Stimulated activated CD4-positive, alpha-beta T cell treated with anti-CD3 and anti-CD28 coated beads, Interleukin-12 subunit alpha, Interleukin-12 subunit beta, amount 100 ng/mL, for 4 hours (primary cell): Measurements from ENCODE around the gene ZNF709.
"Not testable (repeated sequence)": the region's sequence is repeated elsewhere in the genome, so short reads cannot be mapped to it uniquely, and the experiment has no call there.

Experiments used
- DNase-seq: peaks from one replicate; pipeline ENCODE4 v3.0.0-alpha.2; 2020

ZNF709 gene

DNA sequence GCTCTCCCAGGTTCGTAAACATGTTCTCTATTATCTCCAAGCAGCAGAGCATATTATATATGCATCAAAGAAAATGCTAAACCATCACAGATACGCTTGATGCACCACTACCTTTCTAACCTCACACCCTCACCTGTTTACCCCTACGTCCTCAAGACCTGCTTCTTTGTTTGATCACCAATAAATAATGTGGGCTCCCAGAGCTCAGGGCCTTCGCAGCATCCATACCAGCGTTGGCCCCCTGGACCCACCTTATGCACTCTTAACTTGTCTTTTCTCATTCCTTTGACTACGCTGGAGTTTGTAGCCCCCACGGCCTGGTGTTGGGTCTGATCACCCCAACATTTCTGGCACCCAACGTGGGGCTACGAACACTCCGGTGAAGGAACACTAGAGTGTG lies 33.8 kb downstream of the ZNF709 start:
- no peak for DNase-seq

DNA sequence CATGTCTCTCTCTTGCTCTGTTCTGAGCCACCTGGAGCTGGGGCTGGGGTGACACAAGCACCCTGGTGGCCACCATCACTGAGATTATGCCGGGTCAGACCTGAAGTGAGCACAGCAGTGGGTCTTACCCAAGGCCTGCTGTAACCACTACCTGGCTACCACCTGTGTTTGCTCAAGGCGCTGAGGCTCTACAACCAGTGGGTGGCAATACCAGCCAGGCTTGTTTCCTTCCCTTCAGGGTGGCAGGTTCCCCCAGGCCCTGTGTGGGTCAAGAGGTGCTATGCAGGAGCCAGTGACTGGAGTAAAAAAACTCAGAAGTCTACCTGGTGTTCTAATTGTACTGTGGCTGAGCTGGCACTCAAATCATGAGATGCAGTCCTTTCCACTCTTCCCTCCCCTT lies 35.8 kb downstream of the ZNF709 start:
- no peak for DNase-seq

DNA sequence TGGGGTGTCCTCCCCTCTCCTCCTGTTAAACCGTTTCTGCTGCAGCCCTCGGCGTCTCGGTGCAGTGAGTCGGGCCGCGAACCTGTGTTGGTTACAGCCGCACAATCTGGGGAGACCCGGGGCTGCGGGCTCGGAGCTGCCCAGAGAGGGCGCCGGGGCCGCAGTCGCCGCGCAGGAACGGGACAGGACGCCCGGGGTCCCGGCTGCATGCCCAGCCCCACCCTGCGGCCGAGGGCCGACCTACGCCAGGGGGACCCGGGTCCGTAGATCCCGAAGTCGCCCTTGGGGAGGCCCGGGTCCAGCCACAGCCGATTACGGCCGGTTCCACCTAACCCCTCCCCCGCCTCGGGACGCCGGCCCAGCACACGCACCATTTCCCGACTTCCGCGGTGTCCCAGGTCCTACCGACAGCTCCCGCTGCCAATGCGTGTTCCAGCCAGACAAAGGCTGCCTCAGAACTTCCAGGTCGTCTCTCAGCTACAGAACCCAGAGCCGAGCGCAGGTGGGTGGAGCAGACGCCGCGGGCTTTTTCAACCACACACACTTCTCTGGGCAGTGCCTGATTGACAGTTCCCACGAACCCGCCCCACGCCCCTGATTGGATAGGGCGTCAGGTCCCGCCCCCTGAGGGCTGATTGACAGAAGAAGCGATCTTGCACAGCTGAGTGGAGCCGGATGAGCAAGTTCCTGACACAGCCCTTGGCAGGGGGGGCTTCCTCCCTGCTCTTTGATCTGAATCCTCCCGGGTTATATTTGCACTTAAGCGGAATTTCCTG lies 43.9 kb downstream of the ZNF709 start, which contains the start of gene ZNF443:
ZNF443 (minus strand) TSS at position 481 of the 776 bp plus-strand sequence; CDS start at position 374, 107 bp downstream.
- peak; percentile 98 for DNase-seq

DNA sequence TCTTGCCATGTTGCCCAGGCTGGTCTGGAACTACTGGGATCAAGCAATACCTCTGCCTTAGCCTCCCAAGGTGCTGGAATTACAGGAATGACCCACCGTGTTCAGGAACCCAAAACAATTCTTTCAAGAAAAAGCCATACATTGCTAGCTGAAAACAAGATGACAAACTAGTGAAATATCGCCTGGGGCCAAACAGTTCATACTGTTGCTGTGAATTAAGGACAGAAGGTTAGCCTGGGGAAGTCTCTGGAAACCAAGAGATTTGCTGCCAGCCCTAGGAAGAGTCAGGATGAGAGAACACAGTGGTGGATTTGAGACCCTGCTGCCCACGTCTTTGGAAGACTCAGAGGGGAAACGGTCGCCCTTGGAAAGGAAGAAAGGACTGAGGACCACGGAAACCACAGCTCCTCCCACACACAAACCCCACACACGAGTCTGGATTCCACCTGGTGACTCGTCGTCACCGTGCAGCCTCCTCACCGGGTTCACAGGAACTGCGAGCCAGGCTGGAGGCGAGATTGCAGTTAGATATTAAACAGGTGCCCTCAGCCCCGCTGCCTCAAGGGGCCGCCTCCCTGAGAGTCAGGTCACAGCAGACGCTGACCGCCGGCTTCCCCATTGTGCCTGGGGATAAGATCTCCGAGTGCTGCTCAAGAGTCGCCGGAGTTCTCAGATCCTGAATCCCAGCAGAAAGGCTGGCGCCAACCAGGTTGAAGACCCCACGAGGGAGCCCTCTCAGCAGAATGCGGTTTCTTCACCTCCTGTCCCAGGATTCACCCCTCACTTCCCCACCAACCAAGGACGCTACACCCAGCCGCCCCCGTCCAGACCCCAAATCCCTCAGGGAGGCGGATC lies 44.7 kb downstream of the ZNF709 start:
- peak; percentile 37 for DNase-seq

DNA sequence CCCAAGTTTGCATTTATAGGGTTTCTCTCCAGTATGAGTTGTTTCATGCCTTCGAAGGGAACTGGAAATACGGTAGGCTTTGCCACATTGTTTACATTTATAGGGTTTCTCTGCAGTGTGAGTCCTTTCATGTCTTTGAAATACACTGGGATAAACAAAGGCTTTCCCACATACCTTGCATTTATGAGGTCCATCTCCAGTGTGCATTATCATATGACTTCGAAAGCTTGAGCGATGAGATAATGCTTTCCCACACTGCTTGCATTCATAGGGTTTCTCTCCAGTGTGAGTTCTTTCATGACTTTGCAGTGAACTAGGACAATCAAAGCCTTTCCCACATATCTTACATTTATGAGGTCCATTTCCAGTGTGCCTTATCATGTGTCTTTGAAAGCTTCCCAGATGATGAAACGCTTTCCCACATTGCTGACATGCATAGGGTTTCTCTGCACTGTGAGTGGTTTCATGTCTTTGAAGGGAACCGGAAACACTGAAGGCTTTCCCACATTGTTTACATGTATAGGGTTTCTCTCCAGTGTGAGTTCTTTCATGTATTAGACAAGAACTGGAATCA lies 53.8 kb downstream of the ZNF709 start:
- DNase-seq, result not testable (repeated sequence)

DNA sequence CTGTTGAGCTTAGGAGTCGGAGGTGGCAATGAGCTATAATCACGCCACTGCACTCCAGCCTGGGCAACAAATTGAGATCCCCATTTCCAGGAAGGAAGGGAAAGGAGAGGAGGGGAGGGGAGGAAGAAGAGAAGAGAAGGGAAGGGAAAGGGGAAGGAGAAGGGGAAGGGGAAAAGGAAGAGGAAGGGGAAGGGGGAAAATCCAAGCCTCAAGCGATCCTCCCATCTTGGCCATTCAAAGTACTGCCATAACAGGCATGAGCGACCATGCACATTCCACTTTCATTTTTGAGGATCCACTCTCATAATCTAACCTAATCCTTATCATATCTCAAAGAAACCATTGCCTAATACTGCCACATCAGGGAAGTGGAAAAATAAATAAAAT lies 58.7 kb downstream of the ZNF709 start:
- DNase-seq, result no peak

DNA sequence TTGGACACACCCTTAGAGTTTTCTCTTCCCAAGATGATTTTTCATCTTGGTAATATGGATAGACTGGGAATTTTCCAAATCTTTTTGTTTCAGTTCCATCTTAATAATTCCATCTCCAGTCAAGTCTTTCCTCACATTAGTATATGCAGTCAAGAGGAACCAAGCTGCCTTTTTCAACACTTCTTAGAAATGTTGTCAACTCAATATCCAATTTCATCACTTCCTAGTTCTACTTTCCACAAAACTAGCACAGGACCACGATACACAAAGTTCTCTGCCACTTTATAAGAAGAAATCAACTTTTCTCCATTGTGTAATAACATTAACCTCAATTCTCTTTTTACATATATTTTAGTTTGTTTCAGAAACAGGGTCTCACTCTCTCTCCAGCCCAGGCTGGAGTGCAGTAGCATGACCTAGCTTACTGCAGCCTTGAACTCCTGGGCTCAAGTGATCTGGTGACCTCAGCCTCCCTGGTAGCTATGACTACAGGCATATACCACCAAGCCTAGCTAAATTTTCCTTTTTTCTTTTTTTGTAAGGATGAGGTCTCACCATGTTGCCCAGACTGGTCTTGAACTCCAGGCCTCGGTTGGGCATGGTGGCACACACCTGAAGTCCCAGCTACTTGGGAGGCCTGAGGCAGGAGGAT lies 59.3 kb downstream of the ZNF709 start:
- DNase-seq, result no peak

DNA sequence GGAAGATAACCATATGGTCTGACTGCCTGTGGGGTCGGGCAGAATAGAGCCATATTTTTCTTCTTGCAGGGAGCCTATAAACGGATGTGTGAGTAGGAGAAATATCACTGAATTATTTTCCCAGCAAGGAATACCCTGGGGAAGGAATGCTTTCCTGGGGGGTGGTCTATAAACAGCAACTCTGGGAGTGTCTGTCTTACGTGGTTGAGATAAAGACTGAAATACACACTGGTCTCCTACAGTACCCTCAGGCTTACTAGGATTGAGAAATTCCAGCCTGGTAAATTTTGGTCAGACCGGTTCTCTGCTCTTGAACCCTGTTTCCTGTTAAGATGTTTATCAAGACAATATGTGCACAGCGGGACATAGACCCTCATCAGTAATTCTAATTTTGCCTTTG lies 67.3 kb downstream of the ZNF709 start:
- not testable (repeated sequence) for DNase-seq

DNA sequence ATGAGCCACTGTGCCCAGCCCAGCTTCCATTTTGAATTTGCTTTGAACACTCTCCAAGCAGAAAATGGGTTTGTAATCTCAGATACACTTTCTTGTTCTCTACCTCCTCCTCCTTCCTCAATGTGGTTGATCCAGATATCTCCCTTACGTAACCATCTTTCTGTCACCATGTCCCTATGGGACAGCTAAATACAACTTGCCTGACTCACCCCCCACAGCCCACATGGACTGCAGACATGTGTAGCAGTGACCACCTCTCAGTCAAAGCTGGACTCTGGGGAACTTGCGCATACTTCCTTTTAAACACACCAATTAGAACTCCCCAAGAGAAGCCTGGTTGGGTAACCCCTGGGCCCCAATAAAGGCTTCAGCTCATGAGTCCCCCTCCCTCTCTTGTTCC lies 72.7 kb downstream of the ZNF709 start:
- no peak for DNase-seq
